HEK293 (cell line): ENCODE results near the gene SBK2.
A peak's percentile ranks its signal among the peaks of the same experiment; 100 is the strongest.

Experiments
- GLI2 ChIP-seq: fragments of 450-650 bp; formaldehyde crosslinking; IDR thresholded peaks from 2 replicates; pipeline ENCODE4; 2017; ENCODE audit warnings: missing biosample characterization, missing genetic modification characterization, low read depth, borderline replicate concordance
- GLIS2 ChIP-seq: fragments of 450-650 bp; formaldehyde crosslinking; IDR thresholded peaks from 2 replicates; pipeline ENCODE4 v1.5.1; 2016; ENCODE audit warnings: missing biosample characterization, missing genetic modification characterization
- HOXD13 ChIP-seq: sonication (generic); formaldehyde crosslinking; IDR thresholded peaks from 2 replicates; pipeline ENCODE4 v1.8.0; 2022; ENCODE audit warnings: missing genetic modification reagents, borderline replicate concordance
- INSM2 ChIP-seq: fragments of 450-650 bp; formaldehyde crosslinking; IDR thresholded peaks from 2 replicates; pipeline ENCODE4 v1.5.1; 2016; ENCODE audit warnings: missing biosample characterization, missing genetic modification characterization
- KLF7 ChIP-seq: fragments of 450-650 bp; formaldehyde crosslinking; IDR thresholded peaks from 2 replicates; pipeline ENCODE4 v1.5.1; 2016; ENCODE audit warnings: missing biosample characterization, missing genetic modification characterization, borderline replicate concordance
- WT1 ChIP-seq: fragments of 450-650 bp; formaldehyde crosslinking; IDR thresholded peaks from 2 replicates; pipeline ENCODE4 v1.5.1; 2016; ENCODE audit warnings: missing biosample characterization, missing genetic modification characterization
- YY2 ChIP-seq: fragments of 450-650 bp; formaldehyde crosslinking; IDR thresholded peaks from 2 replicates; pipeline ENCODE4 v1.5.1; 2016; ENCODE audit warnings: missing biosample characterization, missing genetic modification characterization
- ZBTB1 ChIP-seq: fragments of 450-650 bp; formaldehyde crosslinking; IDR thresholded peaks from 2 replicates; pipeline ENCODE4 v1.5.1; 2016; ENCODE audit warnings: missing biosample characterization, missing genetic modification characterization
- ZBTB48 ChIP-seq: fragments of 450-650 bp; formaldehyde crosslinking; IDR thresholded peaks from 2 replicates; pipeline ENCODE4 v1.5.1; 2016; ENCODE audit warnings: missing biosample characterization, missing genetic modification characterization
- ZBTB49 ChIP-seq: fragments of 450-650 bp; formaldehyde crosslinking; IDR thresholded peaks from 2 replicates; pipeline ENCODE4 v1.5.1; 2016; ENCODE audit warnings: missing biosample characterization, missing genetic modification characterization, low read depth
- ZBTB6 ChIP-seq: fragments of 450-650 bp; formaldehyde crosslinking; IDR thresholded peaks from 2 replicates; pipeline ENCODE4 v1.5.1; 2017; ENCODE audit warnings: missing biosample characterization, missing genetic modification characterization
- ZFP3 ChIP-seq: fragments of 450-650 bp; formaldehyde crosslinking; IDR thresholded peaks from 2 replicates; pipeline ENCODE4 v1.5.1; 2016; ENCODE audit warnings: low read depth, missing biosample characterization, missing genetic modification characterization
- ZIC2 ChIP-seq: fragments of 450-650 bp; formaldehyde crosslinking; IDR thresholded peaks from 2 replicates; pipeline ENCODE4 v1.5.1; 2016; ENCODE audit warnings: missing biosample characterization, missing genetic modification characterization
- ZNF112 ChIP-seq: fragments of 450-650 bp; formaldehyde crosslinking; IDR thresholded peaks from 2 replicates; pipeline ENCODE4 v1.5.0; 2017; ENCODE audit warnings: missing biosample characterization, missing genetic modification characterization
- ZNF132 ChIP-seq: fragments of 450-650 bp; formaldehyde crosslinking; IDR thresholded peaks from 2 replicates; pipeline ENCODE4 v1.5.1; 2017; ENCODE audit warnings: missing biosample characterization, missing genetic modification characterization, borderline replicate concordance
- ZNF157 ChIP-seq: fragments of 450-650 bp; formaldehyde crosslinking; IDR thresholded peaks from 2 replicates; pipeline ENCODE4 v1.5.1; 2016; ENCODE audit warnings: missing biosample characterization, missing genetic modification characterization
- ZNF280D ChIP-seq: fragments of 450-650 bp; formaldehyde crosslinking; IDR thresholded peaks from 2 replicates; pipeline ENCODE4 v1.5.1; 2016; ENCODE audit warnings: missing biosample characterization, missing genetic modification characterization
- ZNF324 ChIP-seq: fragments of 450-650 bp; formaldehyde crosslinking; IDR thresholded peaks from 2 replicates; pipeline ENCODE4 v1.5.1; 2016; ENCODE audit warnings: missing biosample characterization, missing genetic modification characterization
- ZNF423 ChIP-seq: fragments of 450-650 bp; formaldehyde crosslinking; IDR thresholded peaks from 2 replicates; pipeline ENCODE4 v1.5.1; 2016; ENCODE audit warnings: missing biosample characterization, missing genetic modification characterization
- ZNF513 ChIP-seq: fragments of 450-650 bp; IDR thresholded peaks from 2 replicates; pipeline ENCODE4 v1.5.1; 2018; ENCODE audit warnings: missing biosample characterization, missing genetic modification characterization
- ZNF623 ChIP-seq: fragments of 450-650 bp; formaldehyde crosslinking; IDR thresholded peaks from 2 replicates; pipeline ENCODE4 v1.5.1; 2016; ENCODE audit warnings: missing biosample characterization, missing genetic modification characterization
- ZNF624 ChIP-seq: fragments of 450-650 bp; formaldehyde crosslinking; IDR thresholded peaks from 2 replicates; pipeline ENCODE4 v1.5.1; 2017; ENCODE audit warnings: missing biosample characterization, missing genetic modification characterization
- ZNF670 ChIP-seq: fragments of 450-650 bp; formaldehyde crosslinking; IDR thresholded peaks from 2 replicates; pipeline ENCODE4 v1.5.1; 2016; ENCODE audit warnings: missing biosample characterization, missing genetic modification characterization, low read depth
- ZNF677 ChIP-seq: fragments of 450-650 bp; IDR thresholded peaks from 2 replicates; pipeline ENCODE4 v1.5.0; 2018; ENCODE audit warnings: missing biosample characterization, mild to moderate bottlenecking, missing genetic modification characterization, moderate library complexity
- ZNF704 ChIP-seq: fragments of 450-650 bp; formaldehyde crosslinking; IDR thresholded peaks from 2 replicates; pipeline ENCODE4 v1.5.1; 2016; ENCODE audit warnings: missing biosample characterization, missing genetic modification characterization
- ZNF76 ChIP-seq: fragments of 450-650 bp; formaldehyde crosslinking; IDR thresholded peaks from 2 replicates; pipeline ENCODE4; 2016; ENCODE audit warnings: low read depth, missing biosample characterization, missing genetic modification characterization, borderline replicate concordance
- ZSCAN16 ChIP-seq: fragments of 450-650 bp; formaldehyde crosslinking; IDR thresholded peaks from 2 replicates; pipeline ENCODE4 v1.5.1; 2016; ENCODE audit warnings: missing biosample characterization, missing genetic modification characterization
- ZSCAN23 ChIP-seq: fragments of 450-650 bp; formaldehyde crosslinking; IDR thresholded peaks from 2 replicates; pipeline ENCODE4 v1.5.1; 2016; ENCODE audit warnings: missing biosample characterization, missing genetic modification characterization

The SBK2 gene

GRCh38 chr19:55519451-55520311 is 17.3 kb downstream of the SBK2 start (continued):
- peak; percentile 50; the same call in 1 of the 2 replicates for TF ChIP-seq ZNF324 (tag by site-specific recombination)
- no peak for TF ChIP-seq ZNF677 (tag by site-specific recombination)
- no peak for TF ChIP-seq ZIC2 (tag by site-specific recombination)
- no peak for TF ChIP-seq GLIS2 (tag by site-specific recombination)
- no peak for TF ChIP-seq GLI2
- peak; percentile 74 for TF ChIP-seq YY2 (tag by site-specific recombination)
- no peak for TF ChIP-seq ZNF670 (tag by site-specific recombination)
- TF ChIP-seq ZNF624, result no peak
- no peak for TF ChIP-seq ZBTB6
- TF ChIP-seq ZNF513 (tag by site-specific recombination), result peak; percentile 99
- TF ChIP-seq WT1 (tag by site-specific recombination), result no peak
- no peak; the same call in 1 of the 2 replicates for TF ChIP-seq ZNF157
- TF ChIP-seq KLF7 (tag by site-specific recombination), result no peak
- TF ChIP-seq HOXD13 (CRISPR knock-in tag), result peak; percentile 37; the same call in 1 of the 2 replicates
- TF ChIP-seq ZNF280D (tag by site-specific recombination), result peak; percentile 76; the same call in 1 of the 2 replicates
- 0 out of 2 replicates have a peak, but pooled peaks have one; percentile 15 for TF ChIP-seq ZBTB48
- no peak for TF ChIP-seq ZBTB49 (tag by site-specific recombination)
- TF ChIP-seq ZNF76, result peak; percentile 31; the same call in 1 of the 2 replicates
- 0 out of 2 replicates have a peak, but pooled peaks have one; percentile 19 for TF ChIP-seq ZNF623 (tag by site-specific recombination)
- no peak for TF ChIP-seq ZSCAN16
- no peak; the same call in 1 of the 2 replicates for TF ChIP-seq ZBTB1 (tag by site-specific recombination)
- TF ChIP-seq INSM2 (tag by site-specific recombination), result no peak
- no peak for TF ChIP-seq ZNF423 (tag by site-specific recombination)
- TF ChIP-seq ZFP3, result no peak
- peak; percentile 60; the same call in 1 of the 2 replicates for TF ChIP-seq ZSCAN23
- peak; percentile 64; the same call in 1 of the 2 replicates for TF ChIP-seq ZNF112 (tag by site-specific recombination)
- TF ChIP-seq ZNF132 (tag by site-specific recombination), result no peak
- no peak for TF ChIP-seq ZNF704 (tag by site-specific recombination)
